ENCODE data around the gene ZFYVE26. TPM values are rescaled to one million over a fixed set of nuclear protein-coding genes. Genes with fewer than 3 reads are reported as not detected.
"Not testable (repeated sequence)": the region's sequence is repeated elsewhere in the genome, so short reads cannot be mapped to it uniquely, and the experiment has no call there.

Gene ZFYVE26
- total RNA-seq, 4 donors from 2014 or later: 15.9 to 21.2 (median 19.5) TPM

GRCh38 chr14:67727361-67727760 is 89.0 kb downstream of the ZFYVE26 start:
- TF ChIP-seq POLR2A (IDR thresholded peaks at IDR 0.05; ENCODE audit: low read depth) (no peak), EP300 (IDR thresholded peaks at IDR 0.05) (no peak), POLR2AphosphoS5 (IDR thresholded peaks at IDR 0.05) (no peak), CTCF (IDR thresholded peaks at IDR 0.05) (no peak)
- peaks cover 0 to 6% (median 0%) of the 10 kb centered on the region in 4 donors for H3K27me3 ChIP-seq
- 97% methylated on average over 7 of the region's 7 CpGs for WGBS
- no peak overlapping the region for H3K27ac ChIP-seq (replicated peaks in 1 of 4)
- no peaks in the 10 kb centered on the region for H3K36me3 ChIP-seq
- DNase-seq (ENCODE audit: extremely low spot score): no peak
- peaks cover 5 to 6% (median 6%) of the 10 kb centered on the region in 4 donors for H3K4me1 ChIP-seq
- no peak overlapping the region for H3K4me3 ChIP-seq
- no peaks in the 10 kb centered on the region for H3K9me3 ChIP-seq
- intact Hi-C loops (cut with DNase I): no loop called here

GRCh38 chr14:67725171-67725570 is 91.2 kb downstream of the ZFYVE26 start:
- 94% methylated on average over 5 of the region's 5 CpGs for WGBS
- Histone ChIP-seq H3K9me3 (no peaks in the 10 kb centered on the region), H3K27ac (replicated peaks in 1 of 4) (no peak overlapping the region), H3K4me3 (no peak overlapping the region), H3K4me1 (peaks cover 11 to 12% (median 12%) of the 10 kb centered on the region in 4 donors), H3K27me3 (peaks cover 0 to 6% (median 0%) of the 10 kb centered on the region in 4 donors), H3K36me3 (no peaks in the 10 kb centered on the region)
- intact Hi-C loops (cut with DNase I): no loop called here
- DNase-seq (ENCODE audit: extremely low spot score): no peak
- no peak for TF ChIP-seq POLR2A (IDR thresholded peaks at IDR 0.05; ENCODE audit: low read depth)
- no peak for TF ChIP-seq EP300 (IDR thresholded peaks at IDR 0.05)
- no peak for TF ChIP-seq CTCF (IDR thresholded peaks at IDR 0.05)
- no peak for TF ChIP-seq POLR2AphosphoS5 (IDR thresholded peaks at IDR 0.05)

GRCh38 chr14:67722293-67722692 is 94.1 kb downstream of the ZFYVE26 start:
- no peaks in the 10 kb centered on the region for H3K27me3 ChIP-seq
- peak overlapping the region in 1 of 4 donors; percentile 34 for H3K27ac ChIP-seq (replicated peaks in 1 of 4)
- DNase-seq (ENCODE audit: extremely low spot score): no peak
- WGBS: 12% methylated on average over 3 of the region's 3 CpGs
- TF ChIP-seq POLR2A (IDR thresholded peaks at IDR 0.05; ENCODE audit: low read depth): no peak
- TF ChIP-seq POLR2AphosphoS5 (IDR thresholded peaks at IDR 0.05): peak; percentile 50 to 76
- TF ChIP-seq CTCF (IDR thresholded peaks at IDR 0.05): no peak
- intact Hi-C loops (cut with DNase I): no loop called here
- no peaks in the 10 kb centered on the region for H3K9me3 ChIP-seq
- H3K36me3 ChIP-seq: no peaks in the 10 kb centered on the region
- H3K4me3 ChIP-seq: peak overlapping the region in 1 of 4 donors; percentile 24
- peaks cover 11 to 12% (median 12%) of the 10 kb centered on the region in 4 donors for H3K4me1 ChIP-seq

- Histone ChIP-seq H3K9me3 (no peaks in the 10 kb centered on the region), H3K36me3 (no peaks in the 10 kb centered on the region), H3K4me1 (peaks cover 11 to 12% (median 12%) of the 10 kb centered on the region in 4 donors), H3K27ac (replicated peaks in 1 of 4) (peak overlapping the region in 1 of 4 donors; percentile 34), H3K27me3 (no peaks in the 10 kb centered on the region), H3K4me3 (no peak overlapping the region)
- TF ChIP-seq POLR2A (IDR thresholded peaks at IDR 0.05; ENCODE audit: low read depth) (no peak), CTCF (IDR thresholded peaks at IDR 0.05) (no peak), EP300 (IDR thresholded peaks at IDR 0.05) (no peak), POLR2AphosphoS5 (IDR thresholded peaks at IDR 0.05) (no peak)
- 67% methylated on average over 5 of the region's 5 CpGs for WGBS
- no peak for DNase-seq (ENCODE audit: extremely low spot score)
- intact Hi-C loops (cut with DNase I): no loop called here
These were observed 94.5 kb downstream of the ZFYVE26 start for GRCh38 chr14:67721875-67722274.

GRCh38 chr14:67719866-67720265 is 96.5 kb downstream of the ZFYVE26 start:
- H3K36me3 ChIP-seq: no peaks in the 10 kb centered on the region
- DNase-seq (ENCODE audit: extremely low spot score): no peak
- intact Hi-C loops (cut with DNase I): no loop called here
- 44% methylated on average over 2 of the region's 2 CpGs for WGBS
- H3K4me3 ChIP-seq: no peak overlapping the region
- no peak for TF ChIP-seq POLR2AphosphoS5 (IDR thresholded peaks at IDR 0.05)
- no peak for TF ChIP-seq EP300 (IDR thresholded peaks at IDR 0.05)
- TF ChIP-seq POLR2A (IDR thresholded peaks at IDR 0.05; ENCODE audit: low read depth): no peak
- no peak for TF ChIP-seq CTCF (IDR thresholded peaks at IDR 0.05)
- no peaks in the 10 kb centered on the region for H3K9me3 ChIP-seq
- H3K27me3 ChIP-seq: no peaks in the 10 kb centered on the region
- no peak overlapping the region for H3K27ac ChIP-seq (replicated peaks in 1 of 4)
- peaks cover 11 to 12% (median 12%) of the 10 kb centered on the region in 4 donors for H3K4me1 ChIP-seq

GRCh38 chr14:67719385-67719784 is 97.0 kb downstream of the ZFYVE26 start:
- H3K4me1 ChIP-seq: peaks cover 11 to 12% (median 12%) of the 10 kb centered on the region in 4 donors
- H3K4me3 ChIP-seq; H3K36me3 ChIP-seq; H3K9me3 ChIP-seq; DNase-seq (ENCODE audit: extremely low spot score); H3K27ac ChIP-seq (replicated peaks in 1 of 4); intact Hi-C loops (cut with DNase I); H3K27me3 ChIP-seq: not testable (repeated sequence)
- 100% methylated on average over 3 of the region's 3 CpGs for WGBS

Data from esophagus muscularis mucosa (tissue), 4 donors.